NCI-H2196 treated with DMSO at 0.1 percent for 48 hours (cell line): ENCODE measurements around the gene FRG1.
"Not testable (repeated sequence)": the region's sequence is repeated elsewhere in the genome, so short reads cannot be mapped to it uniquely, and the experiment has no call there.

Source experiments
- DNase-seq: peaks from one replicate; lab custom pipeline; 2025; ENCODE audit not compliant: unreplicated experiment; lab: John Stamatoyannopoulos, UW

Gene FRG1

DNA sequence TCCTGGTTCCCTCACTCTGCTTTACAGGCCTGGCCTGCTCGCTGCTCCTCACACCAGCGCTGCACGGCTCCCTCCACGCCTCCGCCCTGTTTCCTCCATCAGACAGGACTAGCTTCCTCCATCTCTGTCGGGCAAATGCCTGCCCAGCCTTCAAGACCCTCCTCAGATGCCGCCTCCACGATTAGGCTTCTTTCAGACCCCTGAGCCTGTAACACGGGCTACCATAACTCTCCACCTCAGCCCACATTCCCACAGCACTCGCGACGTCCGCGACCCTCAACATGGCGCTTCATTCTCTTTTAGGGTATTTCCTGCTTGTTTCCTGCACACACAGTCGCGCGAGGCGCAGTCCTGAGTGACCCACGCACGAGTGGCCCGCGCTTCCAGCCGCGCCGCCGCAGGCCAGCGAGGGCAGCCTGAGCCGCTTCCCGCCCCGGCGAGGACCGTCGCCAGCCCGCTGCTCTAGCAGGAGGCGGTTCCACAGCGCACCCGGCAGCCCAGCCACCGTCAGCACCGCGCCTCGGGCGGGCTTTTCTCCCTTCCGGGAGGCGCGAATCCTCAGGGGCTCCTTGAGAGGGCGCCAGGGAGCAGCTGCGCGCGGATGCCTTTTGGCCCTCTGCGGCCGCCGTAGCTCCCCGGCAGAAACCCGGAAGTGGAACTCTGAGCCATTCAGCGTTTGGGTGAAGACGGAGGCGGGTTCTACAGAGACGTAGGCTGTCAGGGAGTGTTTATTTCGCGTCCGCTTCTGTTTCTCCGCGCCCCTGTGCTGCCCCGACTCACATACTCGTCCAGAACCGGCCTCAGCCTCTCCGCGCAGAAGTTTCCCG, at the start of gene FRG1:
Gene FRG1, plus strand, starts transcription at position 695 of the 827 bp plus-strand sequence. CDS start 138 bp downstream, outside the sequence.
- DNase-seq, result no peak

DNA sequence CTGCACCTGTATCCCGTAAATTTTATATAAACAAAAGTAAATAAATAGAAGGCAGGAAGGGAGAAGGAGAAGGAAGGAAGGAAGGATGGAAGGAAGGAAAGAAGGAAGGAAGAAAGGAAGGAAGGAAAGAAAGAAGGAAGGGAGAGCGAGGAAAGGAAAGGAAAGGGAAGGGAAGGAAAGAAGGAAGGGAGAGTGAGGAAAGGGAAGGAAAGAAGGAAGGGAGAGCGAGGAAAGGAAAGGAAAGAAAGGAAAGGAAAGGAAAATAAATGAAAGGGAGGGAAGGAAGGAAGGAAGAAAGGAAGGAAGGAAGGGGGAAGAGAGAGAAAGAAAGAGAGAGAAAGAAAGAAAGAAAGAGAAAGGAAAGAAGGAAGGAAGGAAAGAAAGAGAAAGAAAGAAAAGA, 43.0 kb upstream of the FRG1 start:
- no peak for DNase-seq

DNA sequence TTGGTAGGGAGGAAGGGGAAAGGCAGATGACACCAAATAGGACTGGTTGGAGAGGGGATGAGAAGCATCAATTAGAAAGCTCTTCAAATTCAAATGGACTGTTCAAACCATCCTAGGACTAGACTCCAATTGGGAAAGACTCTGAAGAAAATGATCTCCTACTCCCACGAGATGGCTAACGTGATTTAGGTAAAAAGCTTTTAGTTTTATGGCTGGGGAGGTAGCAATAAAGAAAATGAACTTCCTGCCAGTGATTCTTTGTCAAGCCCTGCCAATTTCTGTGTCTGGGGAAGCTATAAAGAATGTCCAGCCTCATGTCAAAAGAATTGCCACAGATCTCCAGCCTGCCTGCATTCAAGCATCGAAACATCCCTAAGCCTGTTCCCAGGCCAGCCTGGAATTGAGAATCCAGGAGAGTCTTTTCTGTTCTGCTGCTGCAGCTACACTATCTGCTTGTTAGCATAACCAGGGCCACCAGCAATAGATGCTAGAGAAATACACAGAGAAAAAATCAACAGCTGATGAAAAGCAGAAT, 41.1 kb upstream of the FRG1 start:
- not testable (repeated sequence) for DNase-seq

DNA sequence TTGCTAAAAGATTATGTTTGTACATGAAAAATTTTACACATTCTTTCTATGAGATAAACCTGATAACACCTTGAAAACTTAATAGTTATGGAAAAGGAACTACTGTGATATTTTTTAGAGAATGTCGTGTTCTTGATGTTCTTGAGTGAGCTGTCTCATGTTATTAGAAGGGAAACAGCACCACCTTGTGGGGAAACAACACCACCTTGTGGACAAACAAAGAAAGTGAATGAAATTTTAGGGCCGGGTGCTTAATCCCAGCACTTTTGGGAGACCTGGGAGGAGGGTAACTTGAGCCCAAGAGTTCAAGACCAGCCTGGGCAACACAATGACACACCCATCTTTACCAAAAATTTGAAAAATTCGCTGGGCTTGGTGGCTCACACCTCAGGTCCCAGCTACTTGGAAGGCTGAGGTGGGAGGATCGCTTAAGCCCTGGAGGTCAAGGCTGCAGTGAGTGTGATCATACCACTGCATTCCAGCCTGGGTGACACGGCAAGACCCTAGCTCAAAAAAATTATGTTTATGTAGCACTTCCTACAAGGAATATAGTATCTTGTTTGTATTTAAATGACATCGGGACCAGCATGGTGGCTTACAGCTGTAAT, 36.1 kb upstream of the FRG1 start:
- not testable (repeated sequence) for DNase-seq

DNA sequence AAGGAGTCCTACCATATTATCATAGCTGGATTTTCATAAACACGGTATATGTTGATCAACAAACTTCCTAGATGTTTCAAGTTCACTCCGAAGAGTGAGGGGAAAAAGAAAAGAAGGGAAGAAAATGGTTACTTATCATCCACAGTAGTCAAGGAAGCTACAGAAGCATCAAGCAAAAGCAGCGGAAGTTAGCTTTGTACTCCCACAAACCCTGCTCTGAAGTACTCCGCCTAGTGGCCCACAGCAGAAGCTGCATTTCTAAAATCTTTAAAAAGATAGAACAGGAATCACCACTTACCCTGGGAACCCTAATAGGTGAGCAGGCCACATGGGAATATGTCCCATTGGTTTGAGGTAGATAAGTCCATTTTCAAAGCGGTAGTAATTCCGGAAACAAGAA, 28.5 kb upstream of the FRG1 start:
- no peak for DNase-seq

DNA sequence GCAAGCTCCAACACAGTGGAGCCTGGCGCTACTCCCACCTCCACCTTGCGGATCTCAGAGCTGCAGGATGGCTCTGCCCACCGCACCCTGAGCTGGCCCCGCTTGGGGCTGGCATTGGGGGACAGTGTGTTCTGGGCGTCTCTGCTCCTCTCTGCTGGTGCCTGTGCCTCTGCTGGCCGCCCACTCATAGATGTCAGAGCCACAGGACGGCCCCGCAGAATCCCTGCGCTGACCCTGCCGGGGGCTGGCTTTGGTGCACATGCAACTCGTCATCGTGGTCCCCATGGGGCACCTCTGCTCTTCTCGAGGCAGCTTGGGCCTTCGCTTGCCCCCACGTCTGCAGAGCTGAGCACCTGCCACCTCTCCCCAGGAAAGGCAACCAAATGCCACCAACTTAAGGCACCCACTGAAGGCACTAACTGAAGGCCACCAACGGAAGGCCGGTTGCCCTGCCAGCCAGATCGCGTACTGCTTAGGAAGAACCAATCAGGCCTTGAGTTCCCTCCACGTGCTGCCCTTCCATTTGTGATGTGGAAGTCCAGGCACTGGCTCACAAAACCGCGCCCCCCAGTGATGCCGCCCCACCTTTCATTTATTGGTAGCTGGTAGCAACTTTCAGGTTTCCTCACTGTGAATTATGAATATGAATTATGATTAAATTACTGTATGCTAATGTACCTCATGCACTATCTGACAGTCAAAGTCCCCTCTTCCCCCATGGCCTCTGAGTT, 23.3 kb upstream of the FRG1 start:
- no peak for DNase-seq

DNA sequence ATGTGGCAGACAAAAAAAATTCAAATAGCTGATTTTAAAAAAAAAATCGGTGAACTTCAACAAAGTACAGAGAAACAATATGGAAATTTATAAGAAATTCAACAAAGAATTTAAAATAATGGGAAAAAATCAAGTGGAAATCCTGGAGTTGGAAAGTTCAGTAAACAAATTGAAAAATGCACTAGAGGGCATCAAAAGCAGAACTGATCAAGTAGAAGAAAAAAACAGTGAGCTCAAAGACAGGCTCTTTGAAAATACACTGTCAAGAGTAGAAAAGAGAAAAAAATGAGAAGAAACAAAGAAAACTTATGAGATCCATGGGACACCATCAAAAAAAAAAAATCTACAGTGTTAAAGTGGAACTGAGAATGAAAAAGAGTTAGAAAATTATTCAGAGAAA, 19.6 kb upstream of the FRG1 start:
- DNase-seq, result no peak

DNA sequence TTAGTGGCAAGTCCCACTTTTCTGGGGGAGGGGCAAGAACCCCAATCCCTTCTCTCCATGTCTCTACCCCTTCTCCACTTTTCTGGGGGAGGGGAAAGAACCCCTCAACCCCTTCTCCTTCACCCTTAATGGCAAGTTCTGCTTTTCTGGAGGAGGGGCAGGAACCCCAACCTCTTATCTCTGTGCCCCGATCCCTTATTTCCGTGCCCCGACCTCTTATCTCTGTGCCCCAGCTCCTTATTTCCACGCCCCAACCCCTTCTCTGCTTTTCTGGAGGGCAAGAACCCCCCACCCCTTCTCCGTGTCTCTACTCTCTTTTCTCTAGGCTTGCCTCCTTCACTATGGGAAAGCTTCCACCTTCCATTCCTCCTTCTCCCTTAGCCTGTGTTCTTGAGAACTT, 13.9 kb upstream of the FRG1 start:
- DNase-seq, result not testable (repeated sequence)

DNA sequence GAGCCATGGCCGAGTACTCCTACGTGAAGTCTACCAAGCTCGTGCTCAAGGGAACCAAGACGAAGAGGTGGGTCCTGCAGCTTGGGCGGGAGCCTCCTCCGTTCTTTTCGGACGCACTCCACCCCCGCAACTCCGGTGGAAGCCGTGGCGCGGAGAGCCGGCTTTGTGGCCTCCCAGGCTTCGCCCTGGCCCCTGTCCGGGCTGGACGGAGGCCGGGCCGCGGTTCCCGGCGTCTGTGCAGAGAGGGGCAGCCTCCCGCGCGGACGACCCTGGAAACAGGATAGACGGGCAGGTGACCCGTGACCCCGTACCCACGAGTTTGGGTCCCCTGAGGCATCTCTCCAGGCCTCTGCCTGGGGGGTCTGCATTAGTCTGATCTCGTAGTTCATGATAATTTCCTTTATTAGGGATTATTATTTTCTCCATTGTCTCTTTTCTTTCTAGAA, 356 bp downstream of the FRG1 start:
- DNase-seq, result no peak

DNA sequence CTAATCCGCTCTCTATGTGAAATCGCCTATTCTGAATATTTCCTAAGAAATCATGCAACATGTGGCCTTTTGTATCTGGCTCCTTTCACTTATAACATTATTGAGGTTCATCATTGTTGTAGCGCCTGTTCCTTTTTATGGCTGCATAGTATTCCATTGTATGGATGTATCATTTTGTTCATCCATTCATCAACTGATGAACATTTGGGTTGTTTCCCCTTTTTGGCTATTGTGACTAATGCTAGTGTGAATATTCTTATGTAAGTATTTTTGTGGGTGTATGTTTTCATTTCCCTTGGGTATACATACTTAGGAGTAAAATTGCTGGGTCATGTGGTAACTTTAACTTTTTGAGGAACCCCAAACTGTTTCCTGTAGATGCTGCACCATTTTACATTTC, 1.7 kb downstream of the FRG1 start:
- not testable (repeated sequence) for DNase-seq

DNA sequence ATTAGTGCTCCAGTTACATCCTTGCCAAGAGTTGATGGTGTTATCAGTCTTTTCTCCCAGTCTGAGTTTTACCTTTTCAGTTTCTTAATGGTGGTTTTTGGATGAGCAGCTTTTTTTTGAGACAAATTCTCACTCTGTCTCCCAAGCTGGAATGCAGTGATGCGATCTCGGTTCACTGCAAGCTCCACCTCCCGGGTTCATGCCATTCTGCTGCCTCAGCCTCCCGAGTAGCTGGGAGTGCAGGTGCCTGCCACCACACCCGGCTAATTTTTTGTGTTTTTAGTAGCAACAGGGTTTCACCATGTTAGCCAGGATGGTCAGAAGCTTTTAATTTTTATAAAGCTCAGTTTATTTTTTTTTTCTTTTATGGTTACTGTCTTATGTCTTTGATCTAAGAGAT, 3.4 kb downstream of the FRG1 start:
- not testable (repeated sequence) for DNase-seq

DNA sequence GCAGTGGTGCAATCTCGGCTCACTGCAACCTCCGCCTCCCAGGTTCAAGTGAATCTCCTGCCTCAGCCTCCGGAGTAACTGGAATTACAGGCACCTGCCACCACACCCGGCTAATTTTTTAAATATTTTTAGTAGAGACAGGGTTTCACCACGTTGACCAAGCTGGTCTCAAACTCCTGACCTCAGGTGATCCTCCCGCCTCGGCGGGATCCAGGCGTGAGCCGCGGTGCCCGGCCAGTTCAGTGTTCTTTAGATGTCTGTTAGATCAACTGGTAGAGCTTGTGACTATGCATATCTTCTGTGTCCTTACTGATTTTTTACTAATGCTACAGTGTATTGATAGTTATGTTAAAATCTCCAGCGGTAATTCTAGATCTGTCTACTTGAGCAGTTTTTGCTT, 6.2 kb downstream of the FRG1 start:
- not testable (repeated sequence) for DNase-seq

DNA sequence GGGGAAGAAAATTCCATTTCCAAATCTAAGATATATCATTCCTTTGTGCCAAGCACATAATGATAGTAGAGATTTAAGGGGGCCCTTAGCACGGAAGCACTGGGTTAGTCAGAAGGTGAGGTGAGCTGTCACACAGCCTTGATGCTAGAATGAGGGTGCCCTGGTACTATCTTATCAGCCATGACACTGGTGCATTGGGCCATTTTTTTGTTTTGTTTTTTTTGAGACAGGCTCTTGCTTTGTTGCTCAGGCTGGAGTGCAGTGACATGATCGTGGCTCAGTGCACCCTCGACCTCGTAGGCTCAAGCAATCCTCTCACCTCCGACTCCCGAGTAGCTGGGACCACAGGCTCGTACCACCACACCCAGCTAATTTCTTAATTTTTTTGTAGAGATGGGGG, 7.8 kb downstream of the FRG1 start:
- not testable (repeated sequence) for DNase-seq

DNA sequence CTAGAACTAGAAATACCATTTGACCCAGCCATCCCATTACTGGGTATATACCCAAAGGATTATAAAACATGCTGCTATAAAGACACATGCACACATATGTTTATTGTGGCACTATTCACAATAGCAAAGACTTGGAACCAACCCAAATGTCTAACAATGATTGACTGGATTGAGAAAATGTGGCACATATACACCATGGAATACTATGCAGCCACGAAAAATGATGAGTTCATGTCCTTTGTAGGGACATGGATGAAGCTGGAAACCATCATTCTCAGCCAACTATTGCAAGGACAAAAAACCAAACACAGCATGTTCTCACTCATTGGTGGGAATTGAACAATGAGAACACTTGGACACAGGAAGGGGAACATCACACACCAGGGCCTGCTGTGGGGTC, 28.6 kb downstream of the FRG1 start:
- DNase-seq, result not testable (repeated sequence)

DNA sequence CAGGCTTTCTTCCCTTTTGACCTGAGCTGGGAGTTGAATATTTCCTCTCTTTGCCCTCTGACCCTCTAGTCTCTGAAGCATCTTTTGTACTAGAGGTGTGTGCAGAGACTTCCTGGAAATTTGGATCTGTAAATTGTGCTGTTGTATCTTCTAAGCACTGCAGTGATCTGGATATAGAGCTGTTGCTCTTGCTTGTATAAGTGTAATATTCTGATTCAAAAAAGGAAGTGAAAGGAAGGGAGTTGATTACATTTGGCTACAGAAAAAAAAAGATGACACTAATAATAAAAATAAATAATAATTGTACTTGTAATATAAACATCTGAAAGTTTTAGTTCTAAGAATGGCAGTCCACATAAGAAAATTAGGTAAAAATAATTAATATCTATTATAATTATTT, 33.0 kb downstream of the FRG1 start:
- no peak for DNase-seq

DNA sequence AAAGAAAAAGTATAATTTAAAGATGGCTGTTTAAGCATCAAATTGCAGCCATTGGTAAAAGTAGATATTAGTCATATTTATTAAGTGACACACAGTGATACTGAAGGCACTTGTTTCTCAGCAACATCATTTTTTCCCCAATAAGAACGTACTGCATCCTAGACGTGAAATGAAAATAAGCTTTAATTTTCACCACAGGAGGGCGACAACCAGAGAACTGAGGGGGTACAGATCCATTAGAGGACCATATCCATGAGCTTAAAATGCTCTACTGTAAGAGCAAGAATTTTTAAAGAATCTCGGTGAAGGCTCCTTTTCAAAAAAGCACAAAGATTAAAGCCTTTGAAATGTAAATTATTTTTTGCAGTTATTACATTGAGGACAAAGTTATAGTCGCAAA, 33.4 kb downstream of the FRG1 start:
- DNase-seq, result no peak

DNA sequence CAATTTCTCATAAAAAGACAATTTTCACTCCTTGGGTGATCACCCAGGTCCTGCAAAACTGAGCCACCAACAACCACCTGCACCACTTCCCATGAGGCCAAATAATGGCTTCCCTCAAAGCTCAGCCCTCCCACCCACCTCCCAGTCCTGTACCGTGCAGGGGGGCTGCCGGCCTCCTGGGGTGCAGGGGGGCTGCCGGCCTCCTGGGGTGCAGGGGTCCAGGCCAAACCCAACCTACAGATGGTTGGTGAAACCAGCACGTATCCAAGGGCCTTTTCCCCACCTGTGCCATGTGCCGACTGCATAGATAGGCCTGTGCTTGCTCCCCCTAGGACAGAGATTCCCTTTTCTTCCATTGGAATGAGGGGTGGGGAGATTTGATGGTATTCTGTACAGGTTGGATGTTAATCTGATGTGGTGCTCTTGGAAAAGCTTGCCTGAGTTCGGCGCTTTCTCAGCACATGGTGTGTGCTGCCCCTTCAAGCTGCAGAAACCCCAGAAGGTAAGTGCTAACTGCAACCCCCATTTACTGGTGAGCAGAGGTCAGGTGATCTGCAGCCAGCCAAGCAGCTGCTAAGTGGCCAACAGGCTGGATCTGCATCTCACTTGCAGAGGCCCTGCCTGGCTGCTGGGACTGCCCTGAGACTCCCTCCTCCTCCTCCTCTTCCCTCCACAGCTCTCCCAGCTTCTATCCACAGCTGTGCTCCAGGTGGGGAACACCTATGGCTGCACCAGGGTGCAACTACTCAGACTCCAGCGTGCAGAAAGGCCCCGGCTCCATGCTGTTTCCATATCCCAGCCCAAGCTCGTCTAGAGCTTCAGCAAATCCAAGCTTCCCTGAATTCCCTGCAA, 38.8 kb downstream of the FRG1 start:
- DNase-seq, result no peak

DNA sequence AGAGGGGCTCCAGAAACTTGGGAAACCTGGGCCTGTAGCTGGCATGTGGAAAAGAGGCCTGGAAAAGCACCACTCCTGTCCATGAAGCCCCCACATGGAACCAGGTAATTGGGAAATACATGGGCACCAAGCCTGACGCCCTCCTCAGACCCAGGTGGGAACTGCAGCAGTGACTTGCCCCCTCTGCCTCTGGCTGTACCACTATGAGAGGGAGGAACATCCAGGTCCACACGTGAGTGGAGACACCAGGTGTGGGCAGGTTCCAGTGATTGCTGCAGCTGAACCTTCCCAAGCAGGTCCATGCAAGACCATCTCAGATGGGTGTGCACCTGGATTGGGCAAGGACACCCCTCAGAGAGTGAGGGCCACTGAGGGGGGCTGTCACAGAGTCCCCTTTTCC, 39.6 kb downstream of the FRG1 start:
- DNase-seq, result not testable (repeated sequence)

DNA sequence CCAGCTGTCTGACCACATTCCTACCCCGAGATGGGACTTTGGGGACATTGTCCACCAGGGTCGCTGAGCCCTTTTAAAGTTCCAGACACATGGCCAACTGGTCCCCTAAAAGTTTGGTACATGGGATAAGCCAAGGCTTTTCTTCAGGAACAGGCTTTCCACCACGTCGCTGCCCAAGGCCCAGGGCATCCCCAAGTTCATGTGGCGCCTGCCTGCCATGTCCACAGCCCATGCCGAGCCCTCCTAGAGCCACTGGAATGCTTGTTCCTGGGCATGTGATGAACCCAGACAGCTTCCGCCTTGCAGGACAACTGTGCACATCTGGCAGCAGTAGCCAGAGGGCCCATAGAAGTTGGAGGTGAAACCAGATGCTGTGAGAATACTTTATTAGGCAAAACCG, 41.3 kb downstream of the FRG1 start:
- DNase-seq, result no peak

DNA sequence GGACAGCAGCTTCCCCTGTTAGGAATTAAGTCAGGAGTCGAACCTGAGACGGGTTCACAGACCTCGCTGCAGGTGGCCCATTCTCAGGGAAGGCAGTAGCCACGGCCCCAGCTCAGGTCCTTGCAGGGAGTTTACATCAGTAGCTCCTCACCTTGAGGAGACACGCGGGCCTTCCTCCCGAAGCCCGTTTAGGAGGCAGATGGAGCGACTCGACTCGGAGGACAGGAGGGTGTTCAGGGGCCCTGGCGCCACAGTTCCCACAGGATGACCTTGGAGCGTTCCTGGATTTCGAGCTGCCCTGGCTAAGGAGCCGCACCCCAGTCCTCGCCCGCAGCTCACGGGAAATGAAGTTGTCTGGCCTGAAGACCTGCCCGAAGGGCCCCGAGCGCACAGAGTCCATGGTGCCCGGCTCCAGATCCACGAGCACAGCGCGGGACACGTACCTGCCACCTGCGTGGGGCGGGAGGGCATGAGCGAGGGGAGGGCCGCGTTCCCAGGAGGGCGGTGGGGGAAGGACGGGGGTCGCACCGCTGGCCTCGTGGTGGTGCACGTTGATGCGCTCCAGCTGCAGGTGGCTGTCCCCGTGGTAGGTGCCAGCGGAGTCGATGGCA, 43.3 kb downstream of the FRG1 start:
- DNase-seq, result not testable (repeated sequence)
